WTC11 (cell line): ENCODE measurements around the gene TRPM2. TPM values are rescaled to one million over a fixed set of nuclear protein-coding genes. Genes with fewer than 3 reads are reported as not detected.

ENCODE experiments used
- ATAC-seq: fragments of 200-7000 bp; cut with Tn5 transposase; 2 replicates; pipeline ENCODE4 v1.10.0; 2021; ENCODE audit warnings: mild to moderate bottlenecking, moderate library complexity
- CTCF ChIA-PET: fragments of 300-600 bp; sonication (Branson Sonifier 250); formaldehyde crosslinking; loops from one replicate; lab custom pipeline; 2021; ENCODE audit warnings: antibody characterized with exemption; lab: Charles Lee
- POLR2A ChIA-PET: fragments of 350-600 bp; sonication (Branson Sonifier 250); formaldehyde crosslinking; loops from one replicate; lab custom pipeline; 2021; ENCODE audit warnings: antibody characterized with exemption; lab: Charles Lee
- DNase-seq: peaks from one replicate; pipeline ENCODE4 v3.0.0; 2021; ENCODE audit warnings: low spot score
- H3K27ac Mint-ChIP-seq: 2 replicates; pipeline ENCODE4 v1.8.0; 2021; ENCODE audit warnings: mixed read lengths
- H3K27me3 Mint-ChIP-seq: 2 replicates; pipeline ENCODE4 v1.8.0; 2021; ENCODE audit warnings: low read depth, mild to moderate bottlenecking, moderate library complexity, mixed read lengths
- H3K36me3 Mint-ChIP-seq: 2 replicates; pipeline ENCODE4 v1.8.0; 2021; ENCODE audit warnings: mixed read lengths
- H3K4me1 Mint-ChIP-seq: 2 replicates; pipeline ENCODE4 v1.8.0; 2022; ENCODE audit warnings: mixed read lengths
- H3K4me3 Mint-ChIP-seq: 2 replicates; pipeline ENCODE4 v1.8.0; 2021; ENCODE audit warnings: mild to moderate bottlenecking, moderate library complexity, mixed read lengths
- H3K9me3 Mint-ChIP-seq: 2 replicates; pipeline ENCODE4 v1.8.0; 2021; ENCODE audit warnings: mixed read lengths
- AR ChIP-seq: fragments of 250-450 bp; sonication (Bioruptor Pico); IDR thresholded peaks from 2 replicates; pipeline ENCODE4 v1.9.0; 2021; ENCODE audit warnings: mild to moderate bottlenecking
- ATF3 ChIP-seq: sonication (generic); formaldehyde crosslinking; conservative IDR thresholded peaks from 2 replicates; pipeline ENCODE4 v1.8.1; 2022; ENCODE audit warnings: mild to moderate bottlenecking, missing genetic modification reagents
- ATF6 ChIP-seq: sonication (generic); formaldehyde crosslinking; IDR thresholded peaks from 2 replicates; pipeline ENCODE4 v1.8.1; 2023; ENCODE audit warnings: mild to moderate bottlenecking, missing genetic modification reagents
- CBFB ChIP-seq: sonication (generic); formaldehyde crosslinking; IDR thresholded peaks from 2 replicates; pipeline ENCODE4 v1.8.1; 2022; ENCODE audit warnings: mild to moderate bottlenecking, low read depth, missing genetic modification reagents
- EMX1 ChIP-seq: fragments of 250-450 bp; sonication (Bioruptor Pico); IDR thresholded peaks from 2 replicates; pipeline ENCODE4 v1.8.0; 2021; ENCODE audit warnings: mild to moderate bottlenecking
- FOXP1 ChIP-seq: sonication (generic); formaldehyde crosslinking; IDR thresholded peaks from 2 replicates; pipeline ENCODE4 v1.8.0; 2022; ENCODE audit warnings: missing genetic modification reagents, mild to moderate bottlenecking, moderate library complexity, borderline replicate concordance
- FOXP4 ChIP-seq: sonication (generic); formaldehyde crosslinking; IDR thresholded peaks from 2 replicates; pipeline ENCODE4 v1.8.0; 2022; ENCODE audit warnings: mild to moderate bottlenecking, missing genetic modification reagents
- HMGXB4 ChIP-seq: sonication (generic); formaldehyde crosslinking; IDR thresholded peaks from 2 replicates; pipeline ENCODE4 v1.8.1; 2023; ENCODE audit warnings: mild to moderate bottlenecking, moderate library complexity, missing genetic modification reagents
- JUN ChIP-seq: sonication (generic); formaldehyde crosslinking; IDR thresholded peaks from 2 replicates; pipeline ENCODE4 v1.8.0; 2023; ENCODE audit warnings: mild to moderate bottlenecking, missing genetic modification reagents
- MAX ChIP-seq: sonication (generic); formaldehyde crosslinking; IDR thresholded peaks from 2 replicates; pipeline ENCODE4 v1.8.0; 2022; ENCODE audit warnings: mild to moderate bottlenecking, missing genetic modification reagents
- NR3C1 ChIP-seq: sonication (generic); formaldehyde crosslinking; conservative IDR thresholded peaks from 2 replicates; pipeline ENCODE4 v1.8.1; 2023; ENCODE audit warnings: low read depth, mild to moderate bottlenecking, missing genetic modification reagents
- PREB ChIP-seq: sonication (generic); formaldehyde crosslinking; IDR thresholded peaks from 2 replicates; pipeline ENCODE4 v1.8.1; 2022; ENCODE audit warnings: mild to moderate bottlenecking, missing genetic modification reagents, moderate library complexity, borderline replicate concordance
- PRRX2 ChIP-seq: fragments of 250-450 bp; sonication (Bioruptor Pico); IDR thresholded peaks from 2 replicates; pipeline ENCODE4 v1.8.0; 2021; ENCODE audit warnings: mild to moderate bottlenecking
- RELA ChIP-seq: sonication (generic); formaldehyde crosslinking; IDR thresholded peaks from 2 replicates; pipeline ENCODE4 v1.8.1; 2022; ENCODE audit warnings: missing genetic modification reagents, mild to moderate bottlenecking, borderline replicate concordance
- SMAD3 ChIP-seq: sonication (generic); formaldehyde crosslinking; IDR thresholded peaks from 2 replicates; pipeline ENCODE4 v1.8.0; 2022; ENCODE audit warnings: missing genetic modification reagents, mild to moderate bottlenecking, borderline replicate concordance
- ZNF138 ChIP-seq: sonication (generic); formaldehyde crosslinking; conservative IDR thresholded peaks from 2 replicates; pipeline ENCODE4 v1.8.1; 2022; ENCODE audit warnings: mild to moderate bottlenecking, moderate library complexity, missing genetic modification reagents
- ZNF219 ChIP-seq: sonication (generic); formaldehyde crosslinking; IDR thresholded peaks from 2 replicates; pipeline ENCODE4 v1.8.0; 2023; ENCODE audit warnings: missing genetic modification reagents, mild to moderate bottlenecking, borderline replicate concordance
- ZNF532 ChIP-seq: fragments of 250-450 bp; sonication (Bioruptor Pico); IDR thresholded peaks from 2 replicates; pipeline ENCODE4 v1.9.0; 2021; ENCODE audit warnings: mild to moderate bottlenecking, borderline replicate concordance
- ZSCAN18 ChIP-seq: fragments of 250-450 bp; sonication (Bioruptor Pico); IDR thresholded peaks from 2 replicates; pipeline ENCODE4 v2.1.2; 2022; ENCODE audit warnings: mild to moderate bottlenecking, moderate library complexity
- total RNA-seq: library from RNA; stranded (reverse); gene quantifications from 3 replicates; pipeline ENCODE4 v1.2.3, GENCODE V29; 2021

Gene TRPM2
- total RNA-seq, 1 experiment from 2014 or later: 0.92 TPM

GRCh38 chr21:44425307-44425894 is 72.0 kb downstream of the TRPM2 start:
- ChIA-PET CTCF (no interaction called here), POLR2A (interaction anchor here (0.5 kb wide), 1 partner anchor 17 kb away, joined by 3 read pairs; no protein-coding TSS in a partner anchor)
- DNase-seq (peak; percentile 12), ATAC-seq (no peak)
- no peak for TF ChIP-seq RELA (CRISPR knock-in tag)
- no peak for TF ChIP-seq NR3C1 (CRISPR knock-in tag)
- TF ChIP-seq MAX (CRISPR knock-in tag): no peak
- TF ChIP-seq ZNF532 (CRISPR knock-in tag): no peak
- no peak for TF ChIP-seq PREB
- TF ChIP-seq ZNF138 (CRISPR knock-in tag): no peak
- TF ChIP-seq CBFB: no peak
- TF ChIP-seq PRRX2 (CRISPR knock-in tag): no peak
- TF ChIP-seq EMX1 (CRISPR knock-in tag): no peak
- TF ChIP-seq ATF6 (CRISPR knock-in tag): no peak
- TF ChIP-seq AR (CRISPR knock-in tag): no peak
- no peak for TF ChIP-seq ATF3 (CRISPR knock-in tag)
- TF ChIP-seq JUN (CRISPR knock-in tag): no peak
- no peak for TF ChIP-seq ZSCAN18
- no peak for TF ChIP-seq FOXP4
- TF ChIP-seq FOXP1 (CRISPR knock-in tag): no peak; the same call in 1 of the 2 replicates
- no peak for TF ChIP-seq HMGXB4 (CRISPR knock-in tag)
- TF ChIP-seq SMAD3 (CRISPR knock-in tag): no peak
- no peak for TF ChIP-seq ZNF219
- H3K9me3 Mint-ChIP-seq: peaks cover 10% of the 10 kb centered on the region
- no peak overlapping the region for H3K4me3 Mint-ChIP-seq
- peaks cover 5% of the 10 kb centered on the region; the same call in 1 of the 2 replicates for H3K36me3 Mint-ChIP-seq
- no peaks in the 10 kb centered on the region for H3K4me1 Mint-ChIP-seq
- H3K27ac Mint-ChIP-seq: no peak overlapping the region
- H3K27me3 Mint-ChIP-seq: no peaks in the 10 kb centered on the region
